CD4-positive, alpha-beta T cell treated with Interferon gamma for 1 hour (primary cell): Measurements from ENCODE around the gene GLI3.

ENCODE experiments used
- DNase-seq: peaks from one replicate; pipeline ENCODE4 v3.0.0-alpha.2; 2020

GLI3 gene

GRCh38 chr7:42099470-42100155 is 137.4 kb downstream of the GLI3 start:
- no peak for DNase-seq

- no peak for DNase-seq
Measured at GRCh38 chr7:42099066-42099465, 137.9 kb downstream of the GLI3 start.

- no peak for DNase-seq
Measured at GRCh38 chr7:42097752-42098151, 139.3 kb downstream of the GLI3 start.

- DNase-seq = no peak
Measured at GRCh38 chr7:42096681-42097561, 140.1 kb downstream of the GLI3 start.

- no peak for DNase-seq
Measured at GRCh38 chr7:42096268-42096667, 140.7 kb downstream of the GLI3 start.

GRCh38 chr7:42095791-42096190 is 141.2 kb downstream of the GLI3 start:
- no peak for DNase-seq

- DNase-seq = no peak
Measured at GRCh38 chr7:42093349-42093905, 143.6 kb downstream of the GLI3 start.

- no peak for DNase-seq
Measured at GRCh38 chr7:42091461-42092291, 145.3 kb downstream of the GLI3 start.

- DNase-seq = no peak
Measured at GRCh38 chr7:42090806-42091205, 146.2 kb downstream of the GLI3 start.

GRCh38 chr7:42090056-42090455 is 147.0 kb downstream of the GLI3 start:
- DNase-seq = no peak

GRCh38 chr7:42087616-42088015 is 149.4 kb downstream of the GLI3 start:
- DNase-seq = no peak

GRCh38 chr7:42085531-42085930 is 151.5 kb downstream of the GLI3 start:
- no peak for DNase-seq

- DNase-seq = no peak
Measured at GRCh38 chr7:42084263-42084662, 152.7 kb downstream of the GLI3 start.

- DNase-seq = no peak
Measured at GRCh38 chr7:42083284-42083683, 153.7 kb downstream of the GLI3 start.

GRCh38 chr7:42082144-42082543 is 154.9 kb downstream of the GLI3 start:
- DNase-seq = no peak

- no peak for DNase-seq
Measured at GRCh38 chr7:42081671-42082070, 155.3 kb downstream of the GLI3 start.

- DNase-seq = peak; percentile 12
Measured at GRCh38 chr7:42080841-42081586, 156.0 kb downstream of the GLI3 start.

GRCh38 chr7:42077271-42078135 is 159.5 kb downstream of the GLI3 start:
- DNase-seq = no peak

- no peak for DNase-seq
Measured at GRCh38 chr7:42076870-42077269, 160.1 kb downstream of the GLI3 start.

- no peak for DNase-seq
Measured at GRCh38 chr7:42075418-42075817, 161.6 kb downstream of the GLI3 start.

GRCh38 chr7:42074076-42074475 is 162.9 kb downstream of the GLI3 start:
- DNase-seq = no peak
